AG10803 (cell line): Measurements from ENCODE around the gene CTTN.

ENCODE experiments used
- DNase-seq: peaks from one replicate; pipeline ENCODE4 v3.0.0; 2010; ENCODE audit warnings: low read depth
- H3K4me3 ChIP-seq: 2 replicates; pipeline ENCODE4 v1.5.1; 2011; ENCODE audit warnings: mild to moderate bottlenecking, low read length, control low read depth
- TF ChIP-seq, protein P1 (sequence below): conservative IDR thresholded peaks from 2 replicates; pipeline ENCODE4 v1.5.1; 2011; ENCODE audit warnings: mild to moderate bottlenecking, low read length, control low read depth, inconsistent platforms

Gene CTTN

DNA sequence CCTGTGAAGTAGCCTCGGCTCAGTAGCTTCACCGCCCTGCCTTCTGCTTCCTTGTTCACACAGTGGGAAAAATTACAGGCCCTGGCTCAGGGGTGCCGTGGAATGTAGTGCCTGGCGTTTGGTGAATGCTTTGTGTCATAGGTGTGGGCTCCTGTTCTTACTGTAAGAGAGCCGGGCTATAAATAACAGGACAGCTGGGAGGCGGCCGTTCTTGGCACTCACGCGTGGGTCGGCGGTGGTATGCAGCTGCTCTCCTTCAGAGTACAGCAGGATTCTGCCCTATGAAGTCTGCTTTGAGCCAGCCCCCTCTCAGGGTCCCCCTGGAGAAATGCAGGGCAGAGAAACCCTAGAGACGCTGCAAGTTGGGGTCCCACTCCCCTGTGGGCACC lies 84.2 kb downstream of the CTTN start:
- DNase-seq: no peak
- TF ChIP-seq, protein P1, sequence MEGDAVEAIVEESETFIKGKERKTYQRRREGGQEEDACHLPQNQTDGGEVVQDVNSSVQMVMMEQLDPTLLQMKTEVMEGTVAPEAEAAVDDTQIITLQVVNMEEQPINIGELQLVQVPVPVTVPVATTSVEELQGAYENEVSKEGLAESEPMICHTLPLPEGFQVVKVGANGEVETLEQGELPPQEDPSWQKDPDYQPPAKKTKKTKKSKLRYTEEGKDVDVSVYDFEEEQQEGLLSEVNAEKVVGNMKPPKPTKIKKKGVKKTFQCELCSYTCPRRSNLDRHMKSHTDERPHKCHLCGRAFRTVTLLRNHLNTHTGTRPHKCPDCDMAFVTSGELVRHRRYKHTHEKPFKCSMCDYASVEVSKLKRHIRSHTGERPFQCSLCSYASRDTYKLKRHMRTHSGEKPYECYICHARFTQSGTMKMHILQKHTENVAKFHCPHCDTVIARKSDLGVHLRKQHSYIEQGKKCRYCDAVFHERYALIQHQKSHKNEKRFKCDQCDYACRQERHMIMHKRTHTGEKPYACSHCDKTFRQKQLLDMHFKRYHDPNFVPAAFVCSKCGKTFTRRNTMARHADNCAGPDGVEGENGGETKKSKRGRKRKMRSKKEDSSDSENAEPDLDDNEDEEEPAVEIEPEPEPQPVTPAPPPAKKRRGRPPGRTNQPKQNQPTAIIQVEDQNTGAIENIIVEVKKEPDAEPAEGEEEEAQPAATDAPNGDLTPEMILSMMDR: no peak
- no peak overlapping the region for H3K4me3 ChIP-seq

GRCh38 chr11:70483077-70483861 lies 84.9 kb downstream of the CTTN start:
- TF ChIP-seq, protein P1: peak; percentile 22
- no peak overlapping the region for H3K4me3 ChIP-seq
- DNase-seq: peak; percentile 13

DNA sequence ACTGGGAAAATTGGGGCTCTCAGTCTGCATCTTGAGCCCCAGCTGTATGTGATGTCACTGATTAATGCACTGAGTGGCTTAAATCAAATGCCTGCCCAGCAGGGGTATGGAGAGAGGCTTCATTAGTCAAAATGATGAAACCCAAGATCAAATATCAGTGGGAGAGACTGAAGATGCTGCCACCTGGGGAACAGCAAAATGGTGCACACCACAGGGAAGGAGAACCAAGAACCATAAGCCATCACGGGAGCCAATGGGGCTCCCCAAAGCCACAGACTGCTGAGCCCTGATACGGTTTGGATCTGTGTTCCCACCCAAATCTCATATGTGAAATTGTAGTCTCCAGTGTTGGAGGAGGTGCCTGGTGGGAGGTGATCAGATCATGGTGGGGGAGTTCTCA lies 85.6 kb downstream of the CTTN start:
- H3K4me3 ChIP-seq: no peak overlapping the region
- TF ChIP-seq, protein P1: no peak
- DNase-seq: no peak

GRCh38 chr11:70485326-70486025 lies 87.1 kb downstream of the CTTN start:
- TF ChIP-seq, protein P1: no peak
- H3K4me3 ChIP-seq: no peak overlapping the region
- no peak for DNase-seq

DNA sequence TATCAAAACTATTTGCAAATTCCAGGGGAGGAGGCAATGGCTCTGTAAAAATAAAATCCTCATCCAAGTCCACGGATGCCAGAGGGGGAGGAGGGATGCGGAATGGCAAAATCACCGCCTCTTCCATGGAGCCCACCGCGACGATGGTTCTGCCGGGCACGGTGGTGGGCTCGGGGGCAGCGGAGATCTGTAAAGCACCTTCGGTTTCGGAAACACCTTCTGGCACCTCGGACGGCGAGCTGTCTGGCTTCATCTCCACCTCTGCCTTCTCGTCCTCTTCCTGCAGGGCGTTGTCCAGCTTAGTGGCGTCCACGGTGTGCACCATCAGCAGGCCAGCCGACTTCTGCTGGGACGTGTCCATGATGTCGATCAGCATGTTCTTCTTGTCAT lies 87.7 kb downstream of the CTTN start:
- no peak for DNase-seq
- no peak overlapping the region for H3K4me3 ChIP-seq
- TF ChIP-seq, protein P1: no peak
